GM18526 (cell line): ENCODE results near the gene KRT77.

Source experiments
- POLR2A ChIP-seq: IDR thresholded peaks from 3 replicates; pipeline ENCODE4 v1.6.1; 2011; ENCODE audit not compliant: insufficient read length; ENCODE audit errors: extremely low read depth

Gene KRT77

GRCh38 chr12:52686756-52687487 lies 16.4 kb downstream of the KRT77 start:
- no peak for TF ChIP-seq POLR2A

GRCh38 chr12:52686063-52686462 lies 17.3 kb downstream of the KRT77 start:
- TF ChIP-seq POLR2A: no peak

GRCh38 chr12:52685406-52685890 lies 17.9 kb downstream of the KRT77 start:
- no peak for TF ChIP-seq POLR2A

- no peak for TF ChIP-seq POLR2A
Measured at GRCh38 chr12:52684431-52684830, 18.9 kb downstream of the KRT77 start.

- TF ChIP-seq POLR2A: no peak
Measured at GRCh38 chr12:52683575-52684300, 19.6 kb downstream of the KRT77 start.

GRCh38 chr12:52682938-52683574 lies 20.3 kb downstream of the KRT77 start:
- no peak for TF ChIP-seq POLR2A

- no peak for TF ChIP-seq POLR2A
Measured at GRCh38 chr12:52682381-52682660, 21.0 kb downstream of the KRT77 start.

GRCh38 chr12:52681526-52682380 lies 21.6 kb downstream of the KRT77 start:
- no peak for TF ChIP-seq POLR2A

GRCh38 chr12:52680363-52680762 lies 23.0 kb downstream of the KRT77 start, which contains the start of gene KRT1:
KRT1 (minus strand) TSS chr12:52680407; CDS start chr12:52680348, 59 bp downstream.
- TF ChIP-seq POLR2A: no peak

- no peak for TF ChIP-seq POLR2A
Measured at GRCh38 chr12:52679875-52680274, 23.4 kb downstream of the KRT77 start.

GRCh38 chr12:52677671-52678070 lies 25.7 kb downstream of the KRT77 start:
- no peak for TF ChIP-seq POLR2A

- no peak for TF ChIP-seq POLR2A
Measured at GRCh38 chr12:52677126-52677525, 26.2 kb downstream of the KRT77 start.

- no peak for TF ChIP-seq POLR2A
Measured at GRCh38 chr12:52676163-52676562, 27.2 kb downstream of the KRT77 start.

GRCh38 chr12:52675301-52675701 lies 28.0 kb downstream of the KRT77 start:
- no peak for TF ChIP-seq POLR2A

- TF ChIP-seq POLR2A: no peak
Measured at GRCh38 chr12:52674433-52674775, 28.9 kb downstream of the KRT77 start.
